ENCODE results near the gene CLDN4.
A peak's percentile ranks its signal among the peaks of the same experiment; 100 is the strongest.

CLDN4 gene

GRCh38 chr7:73824986-73825385 is 5.8 kb upstream of the CLDN4 start:
- Histone ChIP-seq H3K27me3 (ENCODE audit: insufficient read depth, poor library complexity, severe bottlenecking) (no peaks in the 10 kb centered on the region), H3K27ac (replicated peaks) (no peak overlapping the region), H3K4me3 (replicated peaks; ENCODE audit: insufficient read depth, low read length) (no peak overlapping the region)
- no peak for TF ChIP-seq GABPA (IDR thresholded peaks at IDR 0.05; ENCODE audit: low read depth)
- TF ChIP-seq REST (IDR thresholded peaks at IDR 0.05; ENCODE audit: insufficient replicate concordance, low read depth): no peak
- TF ChIP-seq CTCF (IDR thresholded peaks at IDR 0.05; ENCODE audit: insufficient read depth, low read length): no peak
- no peak for TF ChIP-seq POLR2AphosphoS5 (IDR thresholded peaks at IDR 0.05; ENCODE audit: low read depth)
- TF ChIP-seq SPI1 (IDR thresholded peaks at IDR 0.05; ENCODE audit: borderline replicate concordance, low read depth): no peak
- DNase-seq (ENCODE audit: low read depth in 1 of 2, low spot score in 1 of 2): no peak

- TF ChIP-seq REST (IDR thresholded peaks at IDR 0.05; ENCODE audit: insufficient replicate concordance, low read depth): no peak
- no peak for TF ChIP-seq CTCF (IDR thresholded peaks at IDR 0.05; ENCODE audit: insufficient read depth, low read length)
- TF ChIP-seq POLR2AphosphoS5 (IDR thresholded peaks at IDR 0.05; ENCODE audit: low read depth): peak; percentile 22; the same call in 1 of the 2 replicates
- TF ChIP-seq SPI1 (IDR thresholded peaks at IDR 0.05; ENCODE audit: borderline replicate concordance, low read depth): no peak
- TF ChIP-seq GABPA (IDR thresholded peaks at IDR 0.05; ENCODE audit: low read depth): no peak
- H3K27ac ChIP-seq (replicated peaks): no peak overlapping the region
- no peaks in the 10 kb centered on the region for H3K27me3 ChIP-seq (ENCODE audit: insufficient read depth, poor library complexity, severe bottlenecking)
- DNase-seq (ENCODE audit: low read depth in 1 of 2, low spot score in 1 of 2): peak in 1 of 2 experiments; percentile 54
- no peak overlapping the region for H3K4me3 ChIP-seq (replicated peaks; ENCODE audit: insufficient read depth, low read length)
Measured at GRCh38 chr7:73827567-73828106, 3.2 kb upstream of the CLDN4 start.

- Histone ChIP-seq H3K27me3 (ENCODE audit: insufficient read depth, poor library complexity, severe bottlenecking) (no peaks in the 10 kb centered on the region), H3K4me3 (replicated peaks; ENCODE audit: insufficient read depth, low read length) (no peak overlapping the region), H3K27ac (replicated peaks) (no peak overlapping the region)
- TF ChIP-seq SPI1 (IDR thresholded peaks at IDR 0.05; ENCODE audit: borderline replicate concordance, low read depth): no peak
- TF ChIP-seq GABPA (IDR thresholded peaks at IDR 0.05; ENCODE audit: low read depth): no peak
- no peak for TF ChIP-seq REST (IDR thresholded peaks at IDR 0.05; ENCODE audit: insufficient replicate concordance, low read depth)
- TF ChIP-seq CTCF (IDR thresholded peaks at IDR 0.05; ENCODE audit: insufficient read depth, low read length): no peak
- no peak for TF ChIP-seq POLR2AphosphoS5 (IDR thresholded peaks at IDR 0.05; ENCODE audit: low read depth)
- no peak for DNase-seq (ENCODE audit: low read depth in 1 of 2, low spot score in 1 of 2)
Measured at GRCh38 chr7:73828107-73828803, 2.5 kb upstream of the CLDN4 start.
